ENCODE measurements around the gene SMYD3.

The SMYD3 gene

GRCh38 chr1:246052603-246053002, 454.5 kb downstream of the SMYD3 start:
- DNase-seq (ENCODE audit: low spot score in 2 of 2) = no peak
- no peaks in the 10 kb centered on the region for H3K36me3 ChIP-seq (replicated peaks)
- H3K4me3 ChIP-seq = no peak overlapping the region
- H3K27me3 ChIP-seq (ENCODE audit: low read depth) = no peaks in the 10 kb centered on the region
- in situ Hi-C loops (cut with MboI; ENCODE audit: low sequenced_read_pairs) = no loop called here
- H3K4me1 ChIP-seq = no peaks in the 10 kb centered on the region
- no peaks in the 10 kb centered on the region for H3K9me3 ChIP-seq

- Histone ChIP-seq H3K36me3 (replicated peaks) (no peaks in the 10 kb centered on the region), H3K4me1 (no peaks in the 10 kb centered on the region), H3K4me3 (no peak overlapping the region), H3K27me3 (ENCODE audit: low read depth) (no peaks in the 10 kb centered on the region), H3K9me3 (no peaks in the 10 kb centered on the region)
- no peak for DNase-seq (ENCODE audit: low spot score in 2 of 2)
- in situ Hi-C loops (cut with MboI; ENCODE audit: low sequenced_read_pairs) = no loop called here
These were observed 455.1 kb downstream of the SMYD3 start for GRCh38 chr1:246051909-246052518.

DNA sequence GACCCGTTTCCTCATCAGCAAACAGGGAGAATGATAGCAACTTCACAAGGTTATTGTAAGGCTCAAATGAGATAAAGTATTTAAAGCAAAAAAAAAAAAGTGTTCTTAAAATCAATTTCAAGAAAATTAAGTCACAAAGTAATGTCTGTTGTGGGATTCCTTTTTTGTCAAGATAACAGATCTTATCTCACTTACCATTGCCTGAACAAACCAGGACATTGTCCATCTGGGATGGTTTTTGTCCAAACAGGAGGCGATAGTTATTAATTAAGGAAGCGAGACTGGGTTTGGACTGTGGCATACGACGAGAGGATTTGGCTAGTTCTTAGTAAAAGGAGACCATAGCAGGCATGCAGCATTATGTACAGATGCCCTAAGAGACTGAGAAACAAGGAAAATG, 458.4 kb downstream of the SMYD3 start:
- no peaks in the 10 kb centered on the region for H3K27me3 ChIP-seq (ENCODE audit: low read depth)
- no peaks in the 10 kb centered on the region for H3K9me3 ChIP-seq
- no peak overlapping the region for H3K4me3 ChIP-seq
- no peak for DNase-seq (ENCODE audit: low spot score in 2 of 2)
- no peaks in the 10 kb centered on the region for H3K36me3 ChIP-seq (replicated peaks)
- no peaks in the 10 kb centered on the region for H3K4me1 ChIP-seq
- in situ Hi-C loops (cut with MboI; ENCODE audit: low sequenced_read_pairs) = no loop called here

DNA sequence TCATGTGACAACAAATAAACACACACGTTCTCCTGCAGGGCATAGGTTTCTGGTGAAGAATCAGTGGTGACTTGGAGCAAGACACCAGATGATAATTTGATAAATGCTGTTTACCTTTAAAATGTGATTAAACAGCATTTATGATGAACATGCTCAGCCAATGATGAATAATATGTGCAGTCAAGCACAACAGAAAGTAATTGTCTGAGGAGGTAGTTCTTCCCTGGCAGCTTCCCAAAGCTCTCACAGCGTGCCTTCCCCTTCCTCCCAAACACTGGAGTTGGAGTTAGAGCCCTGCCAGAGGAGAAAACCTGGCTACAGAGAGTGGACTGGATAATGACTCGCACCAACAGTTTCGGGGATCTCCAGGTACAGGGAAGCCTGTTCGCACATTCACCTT, 463.5 kb downstream of the SMYD3 start:
- in situ Hi-C loops (cut with MboI; ENCODE audit: low sequenced_read_pairs) = no loop called here
- Histone ChIP-seq H3K36me3 (replicated peaks) (no peaks in the 10 kb centered on the region), H3K27me3 (ENCODE audit: low read depth) (no peaks in the 10 kb centered on the region), H3K4me3 (no peak overlapping the region), H3K9me3 (no peaks in the 10 kb centered on the region), H3K4me1 (no peaks in the 10 kb centered on the region)
- no peak for DNase-seq (ENCODE audit: low spot score in 2 of 2)

GRCh38 chr1:246041360-246041759, 465.7 kb downstream of the SMYD3 start:
- H3K9me3 ChIP-seq = no peaks in the 10 kb centered on the region
- H3K36me3 ChIP-seq (replicated peaks) = no peaks in the 10 kb centered on the region
- no peaks in the 10 kb centered on the region for H3K27me3 ChIP-seq (ENCODE audit: low read depth)
- in situ Hi-C loops (cut with MboI; ENCODE audit: low sequenced_read_pairs) = no loop called here
- no peaks in the 10 kb centered on the region for H3K4me1 ChIP-seq
- DNase-seq (ENCODE audit: low spot score in 2 of 2) = no peak
- H3K4me3 ChIP-seq = no peak overlapping the region

DNA sequence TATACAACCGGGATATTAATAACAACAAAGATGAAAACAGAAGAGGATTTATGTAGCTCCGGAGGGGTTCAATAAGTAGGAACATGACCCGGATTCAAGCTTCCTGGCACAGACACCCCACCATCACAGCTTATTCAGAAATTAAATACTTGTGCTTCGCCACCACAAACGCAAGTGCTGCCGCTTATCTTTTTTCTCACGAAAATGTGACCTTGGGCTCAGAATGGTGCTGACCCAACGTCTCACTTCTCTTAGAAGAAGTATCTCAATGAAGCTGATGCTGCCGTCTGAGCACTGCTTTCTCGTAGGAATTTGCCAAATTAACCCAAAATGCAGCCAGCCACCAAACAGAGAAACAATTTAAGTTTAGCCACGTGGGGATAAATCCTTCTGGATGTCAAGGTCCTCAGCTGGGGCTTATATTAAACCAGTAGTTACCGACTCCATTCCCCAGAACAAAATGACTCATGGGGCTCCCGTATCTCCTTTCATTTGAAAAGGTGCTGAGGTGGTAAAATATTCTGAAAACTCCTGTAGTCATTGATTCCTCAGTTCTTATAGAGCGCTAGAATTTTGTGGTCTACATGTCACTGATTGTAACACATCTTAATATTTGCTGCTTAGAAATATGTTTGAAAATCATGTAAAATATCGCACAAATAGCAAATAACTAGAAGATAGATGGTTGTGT, 466.7 kb downstream of the SMYD3 start:
- no peaks in the 10 kb centered on the region for H3K9me3 ChIP-seq
- no peak overlapping the region for H3K4me3 ChIP-seq
- no peaks in the 10 kb centered on the region for H3K4me1 ChIP-seq
- no peak for DNase-seq (ENCODE audit: low spot score in 2 of 2)
- H3K27me3 ChIP-seq (ENCODE audit: low read depth) = no peaks in the 10 kb centered on the region
- H3K36me3 ChIP-seq (replicated peaks) = no peaks in the 10 kb centered on the region
- in situ Hi-C loops (cut with MboI; ENCODE audit: low sequenced_read_pairs) = no loop called here

DNA sequence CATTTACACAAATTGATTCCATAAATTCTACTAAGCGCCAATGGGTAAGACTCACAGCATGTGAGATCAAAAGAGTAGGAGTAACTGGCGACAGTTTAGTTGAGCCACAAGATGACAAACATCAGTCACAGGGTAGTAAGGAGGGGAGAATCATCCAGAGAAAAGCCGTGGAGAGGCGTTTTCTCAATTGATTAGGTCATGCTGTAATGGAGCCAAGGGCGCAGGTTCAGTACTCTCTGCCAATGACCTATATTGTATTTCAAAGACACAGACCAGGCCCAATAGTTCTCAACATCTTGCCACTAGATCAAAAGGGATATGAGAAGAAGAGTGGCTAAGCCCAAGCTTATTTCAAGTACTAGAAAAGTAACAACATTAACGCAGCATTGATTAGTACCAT, 467.5 kb downstream of the SMYD3 start:
- Histone ChIP-seq H3K4me3 (no peak overlapping the region), H3K4me1 (no peaks in the 10 kb centered on the region), H3K36me3 (replicated peaks) (no peaks in the 10 kb centered on the region), H3K9me3 (no peaks in the 10 kb centered on the region), H3K27me3 (ENCODE audit: low read depth) (no peaks in the 10 kb centered on the region)
- in situ Hi-C loops (cut with MboI; ENCODE audit: low sequenced_read_pairs) = no loop called here
- no peak for DNase-seq (ENCODE audit: low spot score in 2 of 2)

GRCh38 chr1:246037832-246038231, 469.2 kb downstream of the SMYD3 start:
- no peaks in the 10 kb centered on the region for H3K9me3 ChIP-seq
- no peak for DNase-seq (ENCODE audit: low spot score in 2 of 2)
- in situ Hi-C loops (cut with MboI; ENCODE audit: low sequenced_read_pairs) = no loop called here

GRCh38 chr1:246036175-246036574, 470.9 kb downstream of the SMYD3 start:
- DNase-seq (ENCODE audit: low spot score in 2 of 2) = no peak
- Histone ChIP-seq H3K36me3 (replicated peaks) (no peaks in the 10 kb centered on the region), H3K9me3 (no peaks in the 10 kb centered on the region), H3K27me3 (ENCODE audit: low read depth) (no peaks in the 10 kb centered on the region), H3K4me3 (no peak overlapping the region), H3K4me1 (no peaks in the 10 kb centered on the region)
- in situ Hi-C loops (cut with MboI; ENCODE audit: low sequenced_read_pairs) = no loop called here

More at GRCh38 chr1:246037832-246038231, 469.2 kb downstream of the SMYD3 start:
- Histone ChIP-seq H3K27me3 (ENCODE audit: low read depth) (no peaks in the 10 kb centered on the region), H3K36me3 (replicated peaks) (no peaks in the 10 kb centered on the region), H3K4me3 (no peak overlapping the region), H3K4me1 (no peaks in the 10 kb centered on the region)

DNA sequence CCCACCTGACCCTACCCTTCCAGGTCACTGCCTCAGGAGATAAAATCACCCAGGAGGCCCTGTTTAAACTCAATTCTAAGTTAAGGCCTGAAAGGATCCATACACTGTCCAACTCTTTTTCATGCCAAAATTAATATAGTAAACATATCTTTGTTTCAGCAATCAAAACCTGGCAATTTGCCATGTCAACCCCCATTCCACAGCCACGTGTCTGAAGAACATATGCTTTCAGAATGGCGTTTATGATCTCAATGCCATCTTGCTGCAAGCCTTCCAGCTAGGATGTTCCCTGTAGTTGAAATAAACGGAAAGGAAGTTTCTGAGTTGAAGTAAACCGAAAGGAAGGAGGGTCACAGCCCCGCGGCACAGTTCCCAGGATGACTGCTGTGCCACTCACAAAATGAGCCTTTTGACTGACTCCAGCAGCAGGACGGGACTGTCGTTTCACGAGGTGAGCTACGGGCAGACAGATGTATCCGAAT, 472.0 kb downstream of the SMYD3 start:
- DNase-seq (ENCODE audit: low spot score in 2 of 2) = no peak
- in situ Hi-C loops (cut with MboI; ENCODE audit: low sequenced_read_pairs) = no loop called here
- H3K4me1 ChIP-seq = no peaks in the 10 kb centered on the region
- H3K4me3 ChIP-seq = no peak overlapping the region
- no peaks in the 10 kb centered on the region for H3K36me3 ChIP-seq (replicated peaks)
- no peaks in the 10 kb centered on the region for H3K9me3 ChIP-seq
- no peaks in the 10 kb centered on the region for H3K27me3 ChIP-seq (ENCODE audit: low read depth)

GRCh38 chr1:246034630-246035029, 472.4 kb downstream of the SMYD3 start:
- DNase-seq (ENCODE audit: low spot score in 2 of 2) = no peak
- in situ Hi-C loops (cut with MboI; ENCODE audit: low sequenced_read_pairs) = no loop called here
- no peaks in the 10 kb centered on the region for H3K27me3 ChIP-seq (ENCODE audit: low read depth)
- no peaks in the 10 kb centered on the region for H3K9me3 ChIP-seq
- H3K4me3 ChIP-seq = no peak overlapping the region
- no peaks in the 10 kb centered on the region for H3K36me3 ChIP-seq (replicated peaks)
- H3K4me1 ChIP-seq = no peaks in the 10 kb centered on the region

- in situ Hi-C loops (cut with MboI; ENCODE audit: low sequenced_read_pairs) = no loop called here
- Histone ChIP-seq H3K27me3 (ENCODE audit: low read depth) (no peaks in the 10 kb centered on the region), H3K4me3 (no peak overlapping the region), H3K4me1 (no peaks in the 10 kb centered on the region), H3K36me3 (replicated peaks) (no peaks in the 10 kb centered on the region), H3K9me3 (no peaks in the 10 kb centered on the region)
- DNase-seq (ENCODE audit: low spot score in 2 of 2) = no peak
These were observed 474.1 kb downstream of the SMYD3 start for GRCh38 chr1:246032984-246033383.

- DNase-seq (ENCODE audit: low spot score in 2 of 2) = no peak
- in situ Hi-C loops (cut with MboI; ENCODE audit: low sequenced_read_pairs) = no loop called here
- H3K9me3 ChIP-seq = no peaks in the 10 kb centered on the region
- H3K4me3 ChIP-seq = no peak overlapping the region
- no peaks in the 10 kb centered on the region for H3K27me3 ChIP-seq (ENCODE audit: low read depth)
- H3K36me3 ChIP-seq (replicated peaks) = no peaks in the 10 kb centered on the region
- no peaks in the 10 kb centered on the region for H3K4me1 ChIP-seq
These were observed 475.0 kb downstream of the SMYD3 start for GRCh38 chr1:246032031-246032551.

- Histone ChIP-seq H3K27me3 (ENCODE audit: low read depth) (no peaks in the 10 kb centered on the region), H3K9me3 (no peaks in the 10 kb centered on the region), H3K4me3 (no peak overlapping the region), H3K36me3 (replicated peaks) (no peaks in the 10 kb centered on the region), H3K4me1 (no peaks in the 10 kb centered on the region)
- DNase-seq (ENCODE audit: low spot score in 2 of 2) = no peak
- in situ Hi-C loops (cut with MboI; ENCODE audit: low sequenced_read_pairs) = no loop called here
These were observed 477.5 kb downstream of the SMYD3 start for GRCh38 chr1:246029616-246030015.

Data from HAP-1 (cell line).